Neural cell (in vitro differentiated cells): Measurements from ENCODE around the gene RIN1. TPM values are rescaled to one million over a fixed set of nuclear protein-coding genes. Genes with fewer than 3 reads are reported as not detected.
A peak's percentile ranks its signal among the peaks of the same experiment; 100 is the strongest.

Source experiments
- H2AFZ ChIP-seq: fragments of 200-600, 300-800 bp; sonication (generic), shearing (Covaris generic); 2 replicates; pipeline ENCODE4 v1.6.0; 2014; ENCODE audit warnings: low read depth, mild to moderate bottlenecking, antibody characterized with exemption, low read length, moderate library complexity
- H3F3A ChIP-seq: fragments of 200-600 bp; shearing (Covaris generic); 2 replicates; pipeline ENCODE4 v1.6.1; 2016; ENCODE audit warnings: mild to moderate bottlenecking, moderate library complexity, mixed read lengths, antibody characterized with exemption, low read length; ENCODE audit not compliant: insufficient read depth, poor library complexity, severe bottlenecking
- H3K27ac ChIP-seq: fragments of 200-600, 300-800 bp; sonication (generic), shearing (Covaris generic); 2 replicates; pipeline ENCODE4 v1.5.1; 2014; ENCODE audit warnings: mild to moderate bottlenecking, low read length, moderate library complexity
- H3K27me3 ChIP-seq: fragments of 300-800, 200-600 bp; sonication (generic), shearing (Covaris generic); 2 replicates; pipeline ENCODE4 v1.6.0; 2014; ENCODE audit warnings: mild to moderate bottlenecking, low read depth, low read length, moderate library complexity; ENCODE audit not compliant: insufficient read depth
- H3K36me3 ChIP-seq: fragments of 300-800, 200-600 bp; sonication (generic), shearing (Covaris generic); 2 replicates; pipeline ENCODE4 v1.5.1; 2014; ENCODE audit warnings: mild to moderate bottlenecking, antibody characterized with exemption, low read length, moderate library complexity; ENCODE audit not compliant: insufficient read depth
- H3K4me2 ChIP-seq: fragments of 300-800, 200-600 bp; sonication (generic), shearing (Covaris generic); 2 replicates; pipeline ENCODE4 v1.6.0; 2014; ENCODE audit warnings: mild to moderate bottlenecking, low read length
- H3K4me3 ChIP-seq: fragments of 300-800, 200-600 bp; sonication (generic), shearing (Covaris generic); 2 replicates; pipeline ENCODE4 v1.5.1; 2014; ENCODE audit warnings: mild to moderate bottlenecking, low read length, moderate library complexity
- H3K79me2 ChIP-seq: fragments of 200-600 bp; shearing (Covaris generic); replicated peaks from 2 replicates; pipeline ENCODE4 v1.6.0; 2014; ENCODE audit warnings: mild to moderate bottlenecking, low read length, moderate library complexity; ENCODE audit not compliant: insufficient read depth
- H3K9ac ChIP-seq: fragments of 300-800, 200-600 bp; sonication (generic), shearing (Covaris generic); 2 replicates; pipeline ENCODE4 v1.6.1; 2016; ENCODE audit warnings: mild to moderate bottlenecking, low read length, mixed read lengths
- H3K9me2 ChIP-seq: fragments of 200-600 bp; shearing (Covaris generic); 2 replicates; pipeline ENCODE4 v1.6.1; 2016; ENCODE audit warnings: mild to moderate bottlenecking, low read length, mixed read lengths; ENCODE audit not compliant: insufficient read depth
- H3K9me3 ChIP-seq: fragments of 200-600, 300-800 bp; sonication (generic), shearing (Covaris generic); 2 replicates; pipeline ENCODE4 v1.6.1; 2016; ENCODE audit warnings: mild to moderate bottlenecking, mixed run types, low read length, moderate library complexity, mixed read lengths
- H4K20me1 ChIP-seq: fragments of 200-600 bp; shearing (Covaris generic); 2 replicates; pipeline ENCODE4 v1.6.1; 2016; ENCODE audit warnings: mild to moderate bottlenecking, mixed run types; ENCODE audit not compliant: insufficient read depth
- CTCF ChIP-seq: fragments of 450-650 bp; IDR thresholded peaks from 2 replicates; pipeline ENCODE4 v1.5.1; 2014; ENCODE audit warnings: antibody characterized with exemption, mild to moderate bottlenecking, moderate library complexity; ENCODE audit not compliant: poor library complexity, severe bottlenecking
- EP300 ChIP-seq: fragments of 450-650 bp; conservative IDR thresholded peaks from 2 replicates; pipeline ENCODE4 v1.6.1; 2014; ENCODE audit warnings: antibody characterized with exemption, mild to moderate bottlenecking, moderate library complexity; ENCODE audit not compliant: poor library complexity, severe bottlenecking
- EZH2 ChIP-seq: fragments of 200-600, 300-800 bp; shearing (Covaris generic), sonication (generic); IDR thresholded peaks from 2 replicates; pipeline ENCODE4 v1.6.1; 2014; ENCODE audit warnings: antibody characterized with exemption, low read length, borderline replicate concordance, mild to moderate bottlenecking; ENCODE audit not compliant: insufficient read depth, poor library complexity, severe bottlenecking
- MXI1 ChIP-seq: fragments of 450-650 bp; conservative IDR thresholded peaks from 2 replicates; pipeline ENCODE4 v1.6.1; 2014; ENCODE audit warnings: antibody characterized with exemption, mild to moderate bottlenecking; ENCODE audit not compliant: poor library complexity, severe bottlenecking
- POLR2AphosphoS5 ChIP-seq: IDR thresholded peaks from 2 replicates; pipeline ENCODE4 v1.6.1; 2012
- RAD21 ChIP-seq: fragments of 450-650 bp; conservative IDR thresholded peaks from 2 replicates; pipeline ENCODE4 v1.6.1; 2014; ENCODE audit warnings: antibody characterized with exemption, mild to moderate bottlenecking, moderate library complexity
- REST ChIP-seq: IDR thresholded peaks from 2 replicates; pipeline ENCODE4 v1.6.1; 2012; ENCODE audit warnings: borderline replicate concordance
- SMC3 ChIP-seq: fragments of 450-650 bp; conservative IDR thresholded peaks from 2 replicates; pipeline ENCODE4 v1.6.1; 2014; ENCODE audit warnings: antibody characterized with exemption, mild to moderate bottlenecking, moderate library complexity; ENCODE audit not compliant: poor library complexity
- TAF1 ChIP-seq: IDR thresholded peaks from 2 replicates; pipeline ENCODE4 v1.6.1; 2012; ENCODE audit warnings: low read depth
- polyA plus RNA-seq: library from polyadenylated mRNA; depleted of rRNA; stranded (reverse); fragments of >200 nt; gene quantifications from 2 replicates; pipeline ENCODE4 v1.2.3, GENCODE V29; 2014

Gene RIN1
- polyA plus RNA-seq, 1 donor from 2014 or later, result 4.2 TPM

- Histone ChIP-seq H4K20me1 (no peaks in the 10 kb centered on the region), H3K36me3 (no peaks in the 10 kb centered on the region), H3K9me3 (no peaks in the 10 kb centered on the region), H3K27ac (peak overlapping the region; percentile 49), H3K9ac (peak overlapping the region; percentile 69), H3K4me3 (peak overlapping the region; percentile 70), H3K9me2 (no peaks in the 10 kb centered on the region), H3F3A (no peaks in the 10 kb centered on the region), H3K4me2 (peak overlapping the region; percentile 59), H3K79me2 (no peaks in the 10 kb centered on the region), H3K27me3 (peaks cover 11% of the 10 kb centered on the region), H2AFZ (peak overlapping the region; percentile 60)
- TF ChIP-seq MXI1, result no peak
- no peak for TF ChIP-seq RAD21
- no peak for TF ChIP-seq SMC3
- no peak for TF ChIP-seq EP300
- peak; percentile 53 for TF ChIP-seq POLR2AphosphoS5
Measured at GRCh38 chr11:66312549-66313320, 23.5 kb downstream of the RIN1 start.

- no peaks in the 10 kb centered on the region for H4K20me1 ChIP-seq
- H3K9me2 ChIP-seq, result no peaks in the 10 kb centered on the region
- no peak overlapping the region for H3K27ac ChIP-seq
- H3K79me2 ChIP-seq, result no peaks in the 10 kb centered on the region
- no peak overlapping the region for H3K4me2 ChIP-seq
- H3K27me3 ChIP-seq, result peaks cover 11% of the 10 kb centered on the region
- no peaks in the 10 kb centered on the region for H3K9me3 ChIP-seq
- no peak overlapping the region for H2AFZ ChIP-seq
- no peaks in the 10 kb centered on the region for H3F3A ChIP-seq
- H3K9ac ChIP-seq, result peak overlapping the region; percentile 30
- peak overlapping the region; percentile 70 for H3K4me3 ChIP-seq
- TF ChIP-seq TAF1 (no peak), EZH2 (no peak), POLR2AphosphoS5 (no peak), EP300 (no peak), RAD21 (peak; percentile 69), SMC3 (peak; percentile 61), MXI1 (peak; percentile 5), CTCF (peak; percentile 69), REST (no peak)
- H3K36me3 ChIP-seq, result no peaks in the 10 kb centered on the region
Measured at GRCh38 chr11:66311965-66312548, 24.2 kb downstream of the RIN1 start.
